Sigmoid colon (tissue), 7 donors: Measurements from ENCODE around the gene FGB. TPM values are rescaled to one million over a fixed set of nuclear protein-coding genes. Genes with fewer than 3 reads are reported as not detected.

Source experiments
- DNase-seq: peaks from one replicate; pipeline ENCODE4 v3.0.0-alpha.2; 2019
- H3K27ac ChIP-seq, 4 donors: fragments of 200-600 bp; sonication (generic); one replicate each; pipeline ENCODE4 v1.5.1; 2016 to 2019; ENCODE audit warnings: mild to moderate bottlenecking in 1 of 4
- H3K27me3 ChIP-seq, 3 donors: fragments of 200-600 bp; sonication (generic); one replicate each; pipeline ENCODE4 v1.5.1; 2019; ENCODE audit warnings: mild to moderate bottlenecking in 1 of 3
- H3K36me3 ChIP-seq, 4 donors: fragments of 200-600 bp; sonication (generic); one replicate each; pipeline ENCODE4 v1.5.1; 2016 to 2019
- H3K4me1 ChIP-seq, 4 donors: fragments of 200-600 bp; sonication (generic); one replicate each; pipeline ENCODE4 v1.5.1; 2017 to 2019
- H3K4me3 ChIP-seq, 4 donors: fragments of 200-600 bp; sonication (generic); one replicate each; pipeline ENCODE4 v1.5.1; 2017 to 2019; ENCODE audit warnings: mild to moderate bottlenecking in 2 of 4, moderate library complexity in 1 of 4
- H3K9me3 ChIP-seq, 4 donors: fragments of 200-600 bp in 3 of 4; sonication (generic) in 3 of 4; one replicate each; pipeline versions ENCODE4 v1.5.1 to v1.6.1; 2013 to 2019
- CTCF ChIP-seq, 4 experiments: fragments of 450-650 bp in 3 of 4; fragments of 200-600 bp in 1 of 4; IDR thresholded peaks; one replicate each; pipeline ENCODE4 v1.5.1; 2016 to 2019; ENCODE audit warnings: antibody characterized with exemption in 4 of 4, mild to moderate bottlenecking in 3 of 4, moderate library complexity in 2 of 4
- EP300 ChIP-seq, 4 donors: sonication (generic); formaldehyde crosslinking; IDR thresholded peaks; one replicate each; pipeline ENCODE4 v1.6.1; 2017; ENCODE audit warnings: antibody characterized with exemption in 4 of 4
- POLR2A ChIP-seq, 2 donors: fragments of 450-650 bp; IDR thresholded peaks; one replicate each; pipeline ENCODE4 v1.6.1; 2016; ENCODE audit warnings: antibody characterized with exemption in 2 of 2, mild to moderate bottlenecking in 2 of 2, moderate library complexity in 2 of 2
- POLR2AphosphoS5 ChIP-seq, 4 donors: sonication (generic); formaldehyde crosslinking; IDR thresholded peaks; one replicate each; pipeline ENCODE4 v1.6.1; 2017; ENCODE audit warnings: antibody characterized with exemption in 4 of 4
- WGBS, 2 donors: extraction: QIAGEN DNeasy Blood & Tissue Kit; methylation state at CpG; one replicate each; pipeline ENCODE4 v1.1.7; 2013; 5-methylcytosine and 5-hydroxymethylcytosine counted together
- intact Hi-C: fragments of 100-400 bp; cut with DNase I; formaldehyde crosslinking; loops from one replicate; pipeline ENCODE4 v1.15.1; 2023
- polyA plus RNA-seq, 3 donors: library from polyadenylated mRNA; stranded (reverse); fragments of 200-250 nt; gene quantifications; one replicate each; pipeline ENCODE4 v1.2.3, GENCODE V29; 2013
- total RNA-seq, 4 donors: library from RNA; depleted of rRNA; stranded (reverse); fragments of >200 nt; gene quantifications; one replicate each; pipeline ENCODE4 v1.1.0, GENCODE V29; 2016
- donor health status: healthy with polysubstance abuse.
- donor health status: Bipolar disorder and iron deficiency.
- donor health status: healthy.

The FGB gene
- total and polyA plus RNA-seq, 7 donors = 0.67 TPM; not detected in 6

GRCh38 chr4:154551872-154552686, 10.7 kb upstream of the FGB start:
- Histone ChIP-seq H3K36me3 (peaks cover 0 to 14% (median 3%) of the 10 kb centered on the region in 4 donors), H3K27me3 (no peaks in the 10 kb centered on the region), H3K4me3 (no peak overlapping the region), H3K9me3 (no peaks in the 10 kb centered on the region), H3K27ac (peak overlapping the region; percentile 5 to 88 (median 86)), H3K4me1 (peaks cover 0 to 31% (median 20%) of the 10 kb centered on the region in 4 donors)
- intact Hi-C loops = loop anchor here (2.0 to 5.0 kb wide), 2 partner anchors 70 to 227 kb away; no protein-coding TSS in a partner anchor
- WGBS, 2 donors = 16 to 26% methylated on average over 6 of the region's 6 CpGs
- DNase-seq = peak; percentile 88
- peak; percentile 24 to 80 (median 70) for TF ChIP-seq CTCF (IDR thresholded peaks at IDR 0.05)
- TF ChIP-seq POLR2AphosphoS5 (IDR thresholded peaks at IDR 0.05) = peak in 1 of 4 donors; percentile 20
- no peak for TF ChIP-seq POLR2A (IDR thresholded peaks at IDR 0.05)
- no peak for TF ChIP-seq EP300 (IDR thresholded peaks at IDR 0.05)

GRCh38 chr4:154559141-154559493, 3.7 kb upstream of the FGB start:
- H3K27me3 ChIP-seq = no peaks in the 10 kb centered on the region
- intact Hi-C loops = no loop called here
- 87 to 93% methylated on average over 1 of the region's 1 CpG for WGBS, 2 donors
- no peak overlapping the region for H3K27ac ChIP-seq
- no peaks in the 10 kb centered on the region for H3K4me1 ChIP-seq
- no peak overlapping the region for H3K4me3 ChIP-seq
- no peaks in the 10 kb centered on the region for H3K36me3 ChIP-seq
- no peak for DNase-seq
- no peaks in the 10 kb centered on the region for H3K9me3 ChIP-seq
- TF ChIP-seq EP300 (IDR thresholded peaks at IDR 0.05) = no peak
- no peak for TF ChIP-seq POLR2A (IDR thresholded peaks at IDR 0.05)

GRCh38 chr4:154559494-154560418, 3.1 kb upstream of the FGB start:
- Histone ChIP-seq H3K27ac (no peak overlapping the region), H3K9me3 (no peaks in the 10 kb centered on the region), H3K4me1 (no peaks in the 10 kb centered on the region), H3K27me3 (no peaks in the 10 kb centered on the region), H3K4me3 (no peak overlapping the region), H3K36me3 (no peaks in the 10 kb centered on the region)
- TF ChIP-seq EP300 (IDR thresholded peaks at IDR 0.05) = no peak
- TF ChIP-seq CTCF (IDR thresholded peaks at IDR 0.05) = peak in 2 of 4 experiments; percentile 21 to 36
- intact Hi-C loops = no loop called here
- WGBS, 2 donors = 17 to 65% methylated on average over 9 of the region's 9 CpGs
- no peak for DNase-seq

GRCh38 chr4:154560419-154560801, 2.4 kb upstream of the FGB start:
- H3K36me3 ChIP-seq = no peaks in the 10 kb centered on the region
- no peaks in the 10 kb centered on the region for H3K4me1 ChIP-seq
- DNase-seq = no peak
- no peak overlapping the region for H3K4me3 ChIP-seq
- intact Hi-C loops = no loop called here
- H3K27ac ChIP-seq = no peak overlapping the region
- TF ChIP-seq EP300 (IDR thresholded peaks at IDR 0.05) (no peak), POLR2AphosphoS5 (IDR thresholded peaks at IDR 0.05) (no peak), CTCF (IDR thresholded peaks at IDR 0.05) (no peak), POLR2A (IDR thresholded peaks at IDR 0.05) (no peak)
- H3K9me3 ChIP-seq = no peaks in the 10 kb centered on the region
- H3K27me3 ChIP-seq = no peaks in the 10 kb centered on the region
- 94 to 97% methylated on average over 1 of the region's 1 CpG for WGBS, 2 donors

- no peaks in the 10 kb centered on the region for H3K27me3 ChIP-seq
- TF ChIP-seq POLR2AphosphoS5 (IDR thresholded peaks at IDR 0.05) (no peak), EP300 (IDR thresholded peaks at IDR 0.05) (no peak), POLR2A (IDR thresholded peaks at IDR 0.05) (no peak), CTCF (IDR thresholded peaks at IDR 0.05) (no peak)
- intact Hi-C loops = no loop called here
- no peaks in the 10 kb centered on the region for H3K36me3 ChIP-seq
- H3K4me3 ChIP-seq = no peak overlapping the region
- no peak for DNase-seq
- H3K9me3 ChIP-seq = no peaks in the 10 kb centered on the region
- no peak overlapping the region for H3K27ac ChIP-seq
- H3K4me1 ChIP-seq = no peaks in the 10 kb centered on the region
- 87 to 93% methylated on average over 4 of the region's 4 CpGs for WGBS, 2 donors
Observed at GRCh38 chr4:154560824-154561231, 2.0 kb upstream of the FGB start.
